ENCODE measurements around the gene LDB2. TPM values are rescaled to one million over a fixed set of nuclear protein-coding genes. Genes with fewer than 3 reads are reported as not detected.
A peak's percentile ranks its signal among the peaks of the same experiment; 100 is the strongest.

Gene LDB2
- total RNA-seq, 1 experiment from 2014 or later = not detected

DNA sequence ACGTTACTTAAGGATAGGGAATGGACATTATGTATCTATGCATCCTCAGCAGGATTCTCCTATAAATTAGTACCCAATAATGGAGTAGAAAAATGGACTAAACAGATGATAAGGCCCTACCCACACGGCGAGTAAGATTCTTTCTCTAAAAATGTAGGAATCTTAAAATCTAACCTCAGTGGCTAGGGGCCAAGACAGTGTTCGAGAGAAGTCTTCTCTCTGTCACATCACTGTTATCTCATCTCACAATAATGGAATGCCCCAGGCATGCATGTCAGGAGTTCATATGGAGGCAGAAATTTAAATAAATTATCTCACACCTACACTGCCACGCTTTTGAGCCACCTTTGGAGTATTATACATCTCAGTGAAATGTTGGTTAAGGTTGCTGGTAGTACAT is 132.9 kb downstream of the LDB2 start:
- ChIA-PET POLR2A (ENCODE audit: unreplicated experiment) (no interaction called here), CTCF (no interaction called here)
- TF ChIP-seq EZH2phosphoT487 (IDR thresholded peaks at IDR 0.05; ENCODE audit: borderline replicate concordance, low read length) (no peak), EZH2 (IDR thresholded peaks at IDR 0.05; ENCODE audit: low read length, unreplicated experiment) (no peak)
- TF ChIP-seq, protein P1, sequence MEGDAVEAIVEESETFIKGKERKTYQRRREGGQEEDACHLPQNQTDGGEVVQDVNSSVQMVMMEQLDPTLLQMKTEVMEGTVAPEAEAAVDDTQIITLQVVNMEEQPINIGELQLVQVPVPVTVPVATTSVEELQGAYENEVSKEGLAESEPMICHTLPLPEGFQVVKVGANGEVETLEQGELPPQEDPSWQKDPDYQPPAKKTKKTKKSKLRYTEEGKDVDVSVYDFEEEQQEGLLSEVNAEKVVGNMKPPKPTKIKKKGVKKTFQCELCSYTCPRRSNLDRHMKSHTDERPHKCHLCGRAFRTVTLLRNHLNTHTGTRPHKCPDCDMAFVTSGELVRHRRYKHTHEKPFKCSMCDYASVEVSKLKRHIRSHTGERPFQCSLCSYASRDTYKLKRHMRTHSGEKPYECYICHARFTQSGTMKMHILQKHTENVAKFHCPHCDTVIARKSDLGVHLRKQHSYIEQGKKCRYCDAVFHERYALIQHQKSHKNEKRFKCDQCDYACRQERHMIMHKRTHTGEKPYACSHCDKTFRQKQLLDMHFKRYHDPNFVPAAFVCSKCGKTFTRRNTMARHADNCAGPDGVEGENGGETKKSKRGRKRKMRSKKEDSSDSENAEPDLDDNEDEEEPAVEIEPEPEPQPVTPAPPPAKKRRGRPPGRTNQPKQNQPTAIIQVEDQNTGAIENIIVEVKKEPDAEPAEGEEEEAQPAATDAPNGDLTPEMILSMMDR (conservative IDR thresholded peaks at IDR 0.05; ENCODE audit: low read depth, low read length) = no peak
- no peak overlapping the region for H3K4me2 ChIP-seq (ENCODE audit: low read length)
- no peaks in the 10 kb centered on the region for H4K20me1 ChIP-seq (ENCODE audit: low read length)
- no TSS peak for BruUV-seq (replicated peaks)
- no peaks in the 10 kb centered on the region for H3K9me3 ChIP-seq (ENCODE audit: low read length)
- DNase-seq = no peak
- intact Hi-C loops (cut with micrococcal nuclease) = no loop called here
- H3F3A ChIP-seq (ENCODE audit: low read length, unreplicated experiment) = no peaks in the 10 kb centered on the region
- no peaks in the 10 kb centered on the region for H3K9me2 ChIP-seq (replicated peaks; ENCODE audit: low read length)
- H3K4me3 ChIP-seq (ENCODE audit: low read length) = no peak overlapping the region
- no peaks in the 10 kb centered on the region for H3K36me3 ChIP-seq (ENCODE audit: low read depth, low read length)
- peaks cover 38% of the 10 kb centered on the region for H3K27me3 ChIP-seq (ENCODE audit: low read length)
- H3K27ac ChIP-seq (ENCODE audit: low read length) = no peak overlapping the region
- H3K79me2 ChIP-seq (ENCODE audit: low read length) = no peaks in the 10 kb centered on the region
- no peaks in the 10 kb centered on the region for H3K4me1 ChIP-seq (ENCODE audit: insufficient read depth, low read length)
- H3K9ac ChIP-seq (ENCODE audit: low read length) = no peak overlapping the region
- no peak for ATAC-seq
- no peak overlapping the region for H2AFZ ChIP-seq (ENCODE audit: low read length)

DNA sequence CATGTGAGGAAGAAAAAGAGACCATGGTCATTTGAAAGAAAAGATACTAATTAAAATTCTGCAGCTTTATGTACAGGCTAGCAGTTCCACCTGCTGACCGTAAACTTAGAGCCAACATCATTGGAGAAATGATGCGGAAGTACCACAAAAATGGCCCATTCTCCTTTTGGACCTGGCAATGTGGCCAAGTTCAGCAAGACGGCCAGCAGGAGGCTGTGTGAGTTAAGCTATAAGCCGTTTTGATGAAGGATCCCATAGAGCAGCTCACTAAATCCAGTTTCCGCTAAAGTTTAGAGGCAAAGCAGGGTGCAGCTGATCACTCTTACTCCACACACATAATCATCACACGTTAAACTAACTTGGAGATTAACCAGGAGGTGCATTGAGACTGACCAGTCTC is 133.8 kb downstream of the LDB2 start:
- ChIA-PET CTCF (no interaction called here), POLR2A (ENCODE audit: unreplicated experiment) (no interaction called here)
- Histone ChIP-seq H3K27me3 (ENCODE audit: low read length) (peaks cover 38% of the 10 kb centered on the region), H3K9me2 (replicated peaks; ENCODE audit: low read length) (no peaks in the 10 kb centered on the region), H3K9ac (ENCODE audit: low read length) (no peak overlapping the region), H3K27ac (ENCODE audit: low read length) (no peak overlapping the region), H3K36me3 (ENCODE audit: low read depth, low read length) (no peaks in the 10 kb centered on the region), H3F3A (ENCODE audit: low read length, unreplicated experiment) (no peaks in the 10 kb centered on the region), H3K4me3 (ENCODE audit: low read length) (no peak overlapping the region), H3K79me2 (ENCODE audit: low read length) (no peaks in the 10 kb centered on the region), H4K20me1 (ENCODE audit: low read length) (no peaks in the 10 kb centered on the region), H2AFZ (ENCODE audit: low read length) (no peak overlapping the region), H3K4me1 (ENCODE audit: insufficient read depth, low read length) (no peaks in the 10 kb centered on the region), H3K4me2 (ENCODE audit: low read length) (no peak overlapping the region), H3K9me3 (ENCODE audit: low read length) (no peaks in the 10 kb centered on the region)
- no peak for TF ChIP-seq EZH2 (IDR thresholded peaks at IDR 0.05; ENCODE audit: low read length, unreplicated experiment)
- TF ChIP-seq EZH2phosphoT487 (IDR thresholded peaks at IDR 0.05; ENCODE audit: borderline replicate concordance, low read length) = no peak
- TF ChIP-seq, protein P1 (conservative IDR thresholded peaks at IDR 0.05; ENCODE audit: low read depth, low read length) = peak; percentile 44; the same call in 1 of the 2 replicates
- peak; percentile 19 for DNase-seq
- no TSS peak for BruUV-seq (replicated peaks)
- intact Hi-C loops (cut with micrococcal nuclease) = no loop called here
- ATAC-seq = no peak

DNA sequence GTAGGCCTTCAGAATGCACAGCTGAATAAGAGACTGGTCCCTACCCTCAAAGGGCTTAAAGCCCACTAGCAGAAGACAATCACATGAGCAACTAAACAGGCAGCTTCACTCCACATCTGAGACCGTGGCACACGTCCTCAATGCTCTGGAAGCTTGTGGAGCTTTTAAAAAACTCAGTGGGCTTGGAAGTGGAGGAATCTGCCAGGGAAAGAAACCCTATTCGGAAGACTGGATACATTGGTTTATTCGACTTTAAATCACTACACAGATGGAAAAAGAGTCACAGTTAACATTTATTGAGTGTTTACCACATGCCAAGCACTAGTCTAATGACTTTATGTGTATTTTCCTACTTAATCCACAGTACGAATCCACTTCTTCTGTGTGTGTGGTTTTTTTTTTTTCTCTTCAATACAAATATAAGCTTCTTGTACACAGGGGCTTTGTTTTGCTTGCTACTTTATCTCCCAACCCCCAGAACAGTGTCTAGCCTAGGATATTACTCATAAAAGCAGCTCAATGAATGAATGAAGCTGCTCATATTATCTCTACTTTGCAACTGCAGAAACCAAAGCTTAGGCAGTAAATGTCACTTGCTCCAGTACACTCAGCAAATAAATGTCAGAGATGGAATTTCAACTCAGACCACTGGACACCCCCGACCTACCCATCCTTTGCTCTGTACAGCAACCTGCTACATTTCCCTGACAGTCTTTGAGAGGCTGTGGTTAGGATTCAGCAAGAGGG is 137.7 kb downstream of the LDB2 start:
- ChIA-PET CTCF (no interaction called here), POLR2A (ENCODE audit: unreplicated experiment) (no interaction called here)
- H3K79me2 ChIP-seq (ENCODE audit: low read length) = no peaks in the 10 kb centered on the region
- no peak overlapping the region for H3K27ac ChIP-seq (ENCODE audit: low read length)
- BruUV-seq (replicated peaks) = no TSS peak
- H3K4me3 ChIP-seq (ENCODE audit: low read length) = no peak overlapping the region
- H3K4me2 ChIP-seq (ENCODE audit: low read length) = no peak overlapping the region
- no peaks in the 10 kb centered on the region for H3K4me1 ChIP-seq (ENCODE audit: insufficient read depth, low read length)
- no peaks in the 10 kb centered on the region for H3K9me3 ChIP-seq (ENCODE audit: low read length)
- ATAC-seq = no peak
- H2AFZ ChIP-seq (ENCODE audit: low read length) = no peak overlapping the region
- intact Hi-C loops (cut with micrococcal nuclease) = no loop called here
- no peak overlapping the region for H3K9ac ChIP-seq (ENCODE audit: low read length)
- H3K9me2 ChIP-seq (replicated peaks; ENCODE audit: low read length) = no peaks in the 10 kb centered on the region
- DNase-seq = no peak
- H3K36me3 ChIP-seq (ENCODE audit: low read depth, low read length) = no peaks in the 10 kb centered on the region
- TF ChIP-seq EZH2phosphoT487 (IDR thresholded peaks at IDR 0.05; ENCODE audit: borderline replicate concordance, low read length) = no peak
- no peak for TF ChIP-seq EZH2 (IDR thresholded peaks at IDR 0.05; ENCODE audit: low read length, unreplicated experiment)
- TF ChIP-seq, protein P1 (conservative IDR thresholded peaks at IDR 0.05; ENCODE audit: low read depth, low read length) = no peak
- no peaks in the 10 kb centered on the region for H4K20me1 ChIP-seq (ENCODE audit: low read length)
- H3K27me3 ChIP-seq (ENCODE audit: low read length) = peaks cover 52% of the 10 kb centered on the region
- H3F3A ChIP-seq (ENCODE audit: low read length, unreplicated experiment) = no peaks in the 10 kb centered on the region

Measured in PC-3 (cell line).